Measurements from ENCODE around the gene SELENOI. TPM values are rescaled to one million over a fixed set of nuclear protein-coding genes. Genes with fewer than 3 reads are reported as not detected.
"Not testable (repeated sequence)": the region's sequence is repeated elsewhere in the genome, so short reads cannot be mapped to it uniquely, and the experiment has no call there.

Gene SELENOI
- total RNA-seq, 2 experiments from 2014 or later, result 38.4 to 41.3 TPM

DNA sequence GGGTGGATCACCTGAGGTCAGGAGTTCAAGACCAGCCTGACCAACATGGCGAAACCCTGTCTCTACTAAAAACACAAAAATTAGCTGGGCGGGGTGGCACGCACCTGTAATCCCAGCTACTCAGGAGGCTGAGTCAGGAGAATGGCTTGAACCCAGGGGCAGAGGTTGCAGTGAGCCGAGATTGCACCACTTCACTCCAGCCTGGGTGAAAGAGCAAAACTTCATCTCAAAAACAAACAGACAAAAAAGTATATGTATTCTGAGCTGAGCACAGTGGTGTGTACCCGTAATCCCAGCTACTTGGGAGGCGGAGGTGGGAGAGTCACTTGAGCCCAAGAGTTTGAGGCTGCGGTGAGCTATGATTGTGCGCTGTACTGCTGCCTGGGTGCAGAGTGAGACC lies 14.6 kb upstream of the SELENOI start:
- not testable (repeated sequence) for H3K27ac Mint-ChIP-seq; DNase-seq; H3K27me3 Mint-ChIP-seq; ATAC-seq; H3K4me3 Mint-ChIP-seq; H3K36me3 Mint-ChIP-seq; H3K9me3 Mint-ChIP-seq (ENCODE audit: low read depth)
- CTCF ChIA-PET, result interaction anchor here (0.9 to 2.1 kb wide), 10 partner anchors 9 to 340 kb away, joined by 3 to 14 read pairs (median 4); partner anchors contain the start of genes ADGRF3, GAREM2, HADHA and HADHB
- peaks cover 37% of the 10 kb centered on the region for H3K4me1 Mint-ChIP-seq

DNA sequence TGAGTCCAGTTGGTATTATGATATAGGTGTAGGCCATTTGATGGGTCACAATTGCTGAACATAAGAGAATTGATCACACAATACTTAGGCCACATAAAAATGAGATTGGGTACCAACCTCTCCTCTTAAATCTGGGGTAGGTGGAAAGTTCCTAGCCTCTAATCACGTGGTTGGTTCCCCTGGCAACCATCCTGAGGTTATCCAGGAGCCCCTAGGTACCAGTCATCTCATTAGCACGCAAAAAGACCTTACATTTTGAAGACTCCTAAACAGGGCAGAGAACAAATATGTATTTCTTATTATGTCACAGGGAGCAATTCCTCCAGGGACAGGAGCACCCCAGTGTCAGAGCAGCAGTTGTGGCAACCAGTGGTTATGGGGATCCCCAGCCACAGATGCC lies 12.7 kb upstream of the SELENOI start:
- Mint-ChIP-seq H3K36me3 (peaks cover 2% of the 10 kb centered on the region), H3K27ac (no peak overlapping the region), H3K4me3 (no peak overlapping the region), H3K27me3 (no peaks in the 10 kb centered on the region), H3K4me1 (peaks cover 33% of the 10 kb centered on the region), H3K9me3 (ENCODE audit: low read depth) (no peaks in the 10 kb centered on the region)
- no peak for DNase-seq
- CTCF ChIA-PET, result no interaction called here
- no peak for ATAC-seq

DNA sequence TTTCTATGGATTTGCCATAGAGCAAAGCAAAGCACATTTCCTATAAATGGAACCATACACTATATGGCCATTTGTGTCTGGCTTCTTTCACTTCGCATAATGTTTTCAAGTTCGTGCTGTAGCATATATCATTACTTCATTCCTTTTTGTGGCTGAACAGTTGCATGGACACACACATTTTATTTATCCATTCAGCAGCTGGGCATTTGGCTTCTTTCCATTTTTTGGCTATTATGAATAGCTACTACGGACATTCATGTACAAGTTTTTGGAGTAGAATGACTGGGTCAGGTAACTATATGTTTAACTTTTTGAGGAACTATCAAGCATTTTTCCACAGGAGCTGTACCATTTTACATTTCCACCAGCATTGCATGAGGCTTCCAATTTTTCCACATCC lies 10.7 kb upstream of the SELENOI start:
- CTCF ChIA-PET, result interaction anchor here (1.3 kb wide), 1 partner anchor 56 kb away, joined by 3 read pairs; no protein-coding TSS in a partner anchor
- no peak overlapping the region for H3K4me3 Mint-ChIP-seq
- no peak for DNase-seq
- no peaks in the 10 kb centered on the region for H3K27me3 Mint-ChIP-seq
- no peak overlapping the region for H3K27ac Mint-ChIP-seq
- ATAC-seq, result no peak
- H3K36me3 Mint-ChIP-seq, result peaks cover 2% of the 10 kb centered on the region
- H3K4me1 Mint-ChIP-seq, result peaks cover 20% of the 10 kb centered on the region
- no peaks in the 10 kb centered on the region for H3K9me3 Mint-ChIP-seq (ENCODE audit: low read depth)

DNA sequence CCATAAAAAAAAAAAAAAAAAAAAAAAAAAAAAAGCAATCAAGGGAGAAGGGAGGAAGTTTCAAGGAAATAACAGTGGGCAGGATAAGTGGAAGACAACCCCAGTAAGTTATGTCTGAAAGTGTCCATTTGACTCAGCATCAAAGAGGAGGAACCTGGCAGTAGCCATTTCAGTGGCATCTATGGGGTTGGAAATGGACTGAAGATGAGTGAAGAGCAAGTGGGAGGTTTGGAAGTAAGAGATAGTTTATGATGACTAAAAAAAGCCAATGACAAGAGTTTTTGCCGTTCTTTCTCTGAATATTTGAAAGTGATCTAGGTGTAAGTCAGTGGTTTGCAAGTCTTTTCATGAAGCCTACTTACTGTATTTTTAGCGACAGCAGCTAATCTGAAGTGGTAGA lies 9.2 kb upstream of the SELENOI start:
- Mint-ChIP-seq H3K36me3 (peaks cover 2% of the 10 kb centered on the region), H3K27ac (no peak overlapping the region), H3K9me3 (ENCODE audit: low read depth) (no peaks in the 10 kb centered on the region), H3K4me1 (peaks cover 23% of the 10 kb centered on the region), H3K27me3 (no peaks in the 10 kb centered on the region), H3K4me3 (no peak overlapping the region)
- ATAC-seq (peak; percentile 9), DNase-seq (no peak)
- CTCF ChIA-PET, result interaction anchor here (0.7 to 1.3 kb wide), 3 partner anchors 10 to 102 kb away, joined by 4 to 6 read pairs (median 5); partner anchors contain the start of genes ADGRF3 and SELENOI

DNA sequence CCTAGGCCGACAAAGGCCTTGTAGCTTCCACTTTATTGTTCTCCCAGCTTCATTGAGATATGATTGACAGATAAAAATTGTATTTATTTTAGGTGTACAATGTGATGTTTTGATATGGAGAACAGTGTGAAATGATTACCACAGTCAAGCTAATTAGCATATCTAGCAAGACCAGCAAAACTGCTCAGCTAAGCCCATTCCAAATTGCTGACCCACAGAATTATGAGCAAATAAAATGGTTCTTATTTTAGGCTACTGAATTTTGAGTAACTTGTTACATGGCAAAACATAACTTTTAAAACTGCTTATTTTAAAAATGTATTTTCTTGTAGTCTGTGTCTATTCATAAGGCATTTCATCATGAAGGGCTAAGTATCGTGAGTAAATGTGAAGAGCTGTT lies 8.6 kb upstream of the SELENOI start:
- Mint-ChIP-seq H3K27me3 (no peaks in the 10 kb centered on the region), H3K27ac (no peak overlapping the region), H3K4me3 (no peak overlapping the region), H3K4me1 (peaks cover 23% of the 10 kb centered on the region), H3K36me3 (peaks cover 2% of the 10 kb centered on the region), H3K9me3 (ENCODE audit: low read depth) (no peaks in the 10 kb centered on the region)
- no peak for DNase-seq
- no peak for ATAC-seq
- CTCF ChIA-PET, result interaction anchor here (0.9 to 1.3 kb wide), 2 partner anchors 9 to 43 kb away, joined by 5 to 6 read pairs; partner anchors contain the start of genes ADGRF3 and SELENOI

DNA sequence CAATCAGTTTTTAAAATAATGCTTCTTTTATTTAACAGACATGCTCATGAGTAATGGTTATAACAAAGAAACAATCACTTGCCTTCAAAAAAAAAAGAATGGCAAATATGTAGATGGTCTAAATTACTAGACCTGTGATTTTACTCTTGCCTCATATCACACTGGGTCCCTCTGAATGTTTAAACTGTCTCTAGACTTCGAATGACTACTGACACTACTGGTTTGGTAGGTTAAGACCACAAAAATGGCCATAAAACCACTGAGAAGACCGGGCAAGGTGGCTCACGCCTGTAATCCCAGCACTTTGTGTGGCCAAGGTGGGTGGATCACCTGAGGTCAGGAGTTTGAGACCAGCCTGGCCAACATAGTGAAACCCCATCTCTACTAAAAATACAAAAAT lies 5.1 kb upstream of the SELENOI start:
- H3K4me3 Mint-ChIP-seq, result no peak overlapping the region
- no peaks in the 10 kb centered on the region for H3K9me3 Mint-ChIP-seq (ENCODE audit: low read depth)
- ATAC-seq (no peak), DNase-seq (no peak)
- CTCF ChIA-PET, result interaction anchor here (1.5 kb wide), 1 partner anchor 9 kb away, joined by 4 read pairs; no protein-coding TSS in a partner anchor
- no peak overlapping the region for H3K27ac Mint-ChIP-seq
- no peaks in the 10 kb centered on the region for H3K27me3 Mint-ChIP-seq
- peaks cover 2% of the 10 kb centered on the region for H3K36me3 Mint-ChIP-seq
- H3K4me1 Mint-ChIP-seq, result peaks cover 36% of the 10 kb centered on the region

DNA sequence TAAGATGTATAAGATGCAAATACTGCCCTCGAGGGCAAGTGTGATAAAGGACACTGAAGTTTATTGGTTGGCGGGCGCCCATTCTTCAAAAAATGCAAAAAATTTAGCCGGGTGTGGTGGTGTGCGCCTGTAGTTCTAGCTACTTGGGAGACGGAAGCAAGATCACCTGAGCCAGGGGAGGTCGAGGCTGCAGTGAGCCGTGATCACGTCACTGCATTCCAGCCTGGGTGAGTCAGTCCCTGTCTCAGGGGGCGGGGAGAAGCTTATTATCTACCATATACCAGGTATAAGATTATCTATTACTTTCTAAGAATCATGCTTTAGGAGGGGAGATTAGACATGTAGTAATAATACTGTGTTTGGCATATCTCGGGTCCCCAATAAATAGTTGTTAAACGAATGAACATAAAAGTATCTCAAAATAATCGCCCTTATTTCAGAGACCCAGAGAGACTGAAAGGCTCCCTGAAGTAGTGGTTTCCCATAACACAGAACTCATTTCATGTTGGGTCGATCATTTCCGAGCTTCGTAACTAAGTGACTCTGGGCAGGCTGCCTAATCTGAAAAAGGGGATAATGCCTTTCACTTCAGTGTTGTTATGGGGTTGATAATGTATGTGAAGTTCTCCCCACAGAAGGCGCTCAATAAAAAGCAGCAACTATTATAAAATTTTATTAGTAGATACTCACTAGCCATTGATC lies 1.2 kb upstream of the SELENOI start:
- no peaks in the 10 kb centered on the region for H3K9me3 Mint-ChIP-seq (ENCODE audit: low read depth)
- CTCF ChIA-PET, result interaction anchor here (0.9 to 3.1 kb wide), 9 partner anchors 14 to 353 kb away, joined by 3 to 14 read pairs (median 3); partner anchors contain the start of gene OTOF
- ATAC-seq, result no peak
- no peak for DNase-seq
- H3K27ac Mint-ChIP-seq, result peak overlapping the region; percentile 96
- peak overlapping the region; percentile 91 for H3K4me3 Mint-ChIP-seq
- peaks cover 42% of the 10 kb centered on the region for H3K4me1 Mint-ChIP-seq
- no peaks in the 10 kb centered on the region for H3K27me3 Mint-ChIP-seq
- H3K36me3 Mint-ChIP-seq, result peaks cover 15% of the 10 kb centered on the region

DNA sequence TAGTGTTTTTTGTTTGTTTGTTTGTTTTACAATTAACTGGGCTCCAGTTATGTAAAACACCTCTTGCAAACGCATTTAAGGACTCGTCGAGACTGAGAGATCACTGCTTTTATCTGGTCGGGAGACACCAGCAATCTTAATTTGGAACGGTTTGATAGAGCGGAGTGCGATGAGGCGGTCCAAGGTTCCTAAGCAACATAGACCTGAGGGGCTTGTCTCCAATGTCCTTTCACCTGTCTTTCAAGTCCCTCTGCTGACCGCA lies 729 bp upstream of the SELENOI start:
- ATAC-seq (no peak), DNase-seq (no peak)
- peak overlapping the region; percentile 96 for H3K27ac Mint-ChIP-seq
- CTCF ChIA-PET, result interaction anchor here (0.7 to 3.1 kb wide), 11 partner anchors 8 to 354 kb away, joined by 3 to 14 read pairs (median 3); partner anchors contain the start of gene OTOF
- peaks cover 42% of the 10 kb centered on the region for H3K4me1 Mint-ChIP-seq
- H3K9me3 Mint-ChIP-seq (ENCODE audit: low read depth), result no peaks in the 10 kb centered on the region
- no peaks in the 10 kb centered on the region for H3K27me3 Mint-ChIP-seq
- peaks cover 15% of the 10 kb centered on the region for H3K36me3 Mint-ChIP-seq
- peak overlapping the region; percentile 91 for H3K4me3 Mint-ChIP-seq

DNA sequence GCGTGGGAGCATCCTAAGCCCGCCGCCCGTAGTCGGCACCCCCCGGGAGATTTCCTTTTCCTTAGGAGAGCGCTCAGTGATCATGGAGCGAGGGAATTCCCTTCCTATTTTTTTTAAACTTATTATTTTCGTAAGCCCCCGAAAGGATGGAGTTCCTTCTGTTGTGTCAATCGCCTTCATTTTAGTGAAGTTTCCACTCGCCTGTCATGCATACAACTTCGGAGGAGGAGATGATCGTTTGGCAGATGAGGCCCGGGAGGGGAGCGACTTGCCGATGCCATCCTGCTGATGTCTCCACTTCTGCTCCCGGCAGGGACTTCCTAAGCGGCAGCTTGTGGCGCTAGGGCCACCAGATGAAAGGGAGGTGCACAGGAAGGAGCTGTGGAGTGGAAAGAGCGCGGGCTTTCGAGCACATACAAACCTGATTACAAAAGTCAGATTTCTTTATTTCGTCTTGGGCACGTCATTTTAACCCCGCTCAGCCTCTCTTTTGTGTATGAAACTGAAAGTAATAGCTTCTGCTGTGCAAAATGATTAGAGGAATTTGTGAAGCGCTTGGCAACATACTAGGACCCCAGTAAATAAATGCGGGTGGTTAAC lies 611 bp downstream of the SELENOI start, which contains the start of gene ADGRF3:
ADGRF3 (minus strand) TSS at position 336 of the 600 bp plus-strand sequence. CDS start 555 bp downstream, outside the sequence.
- ATAC-seq, result peak; percentile 13
- Mint-ChIP-seq H3K27me3 (no peaks in the 10 kb centered on the region), H3K4me1 (peaks cover 43% of the 10 kb centered on the region), H3K9me3 (ENCODE audit: low read depth) (no peaks in the 10 kb centered on the region), H3K4me3 (peak within 1 kb of the TSS; percentile 91), H3K27ac (peak within 1 kb of the TSS; percentile 96), H3K36me3 (peaks cover 22% of the 10 kb centered on the region)
- CTCF ChIA-PET, result interaction anchor here (0.8 to 3.1 kb wide), 6 partner anchors 9 to 231 kb away, joined by 3 to 14 read pairs (median 4); no protein-coding TSS in a partner anchor
- DNase-seq, result peak; percentile 78

DNA sequence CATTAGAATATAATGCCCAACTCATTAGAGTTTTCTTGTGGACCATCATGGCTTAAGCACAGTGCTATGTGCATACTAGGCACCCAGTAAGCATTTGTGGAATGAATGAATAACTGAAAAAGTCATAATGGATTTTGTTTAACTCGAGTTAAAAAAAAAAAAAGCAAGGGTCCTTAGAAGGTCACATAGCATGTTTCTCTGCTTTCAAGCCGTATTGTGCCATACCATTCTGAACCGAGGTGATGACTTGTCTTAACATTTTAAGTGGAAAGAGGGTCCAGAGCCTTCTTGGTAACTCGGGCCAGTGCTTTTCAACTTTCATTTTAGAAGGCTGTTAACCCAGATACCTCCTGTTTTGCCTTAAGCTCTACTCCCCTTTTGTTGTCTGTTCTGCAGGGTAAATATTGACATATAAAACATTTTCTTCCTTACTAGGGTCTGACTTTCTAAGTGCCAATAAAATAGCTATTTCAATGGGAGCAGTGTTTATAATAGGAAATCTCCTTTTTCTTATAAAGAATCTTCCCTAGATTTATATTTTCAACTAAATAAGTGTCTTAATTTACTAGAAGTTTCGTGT lies 1.4 kb downstream of the SELENOI start:
- no peak for ATAC-seq
- H3K4me1 Mint-ChIP-seq, result peaks cover 50% of the 10 kb centered on the region

DNA sequence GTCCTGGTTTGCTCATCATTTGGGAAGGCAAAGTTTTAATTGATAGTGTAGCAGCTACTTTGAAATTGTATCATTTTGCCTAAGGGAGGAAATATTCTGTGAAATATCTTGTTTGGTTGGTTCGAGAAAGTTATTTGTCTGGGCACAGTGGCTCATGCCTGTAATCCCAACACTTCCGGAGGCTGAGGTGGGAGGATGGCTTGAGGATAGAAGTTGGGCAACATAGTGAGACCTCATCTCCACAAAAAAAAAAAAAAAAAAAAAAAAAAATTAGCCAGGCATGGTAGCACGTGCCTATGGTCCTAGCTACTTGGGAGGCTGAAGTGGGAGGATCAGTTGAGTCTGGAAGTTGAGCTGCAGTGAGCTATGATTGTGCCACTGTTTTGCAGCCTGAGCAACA lies 3.7 kb downstream of the SELENOI start:
- Mint-ChIP-seq H3K27ac (no peak overlapping the region), H3K9me3 (ENCODE audit: low read depth) (no peaks in the 10 kb centered on the region), H3K36me3 (peaks cover 35% of the 10 kb centered on the region), H3K4me1 (peaks cover 40% of the 10 kb centered on the region), H3K4me3 (no peak overlapping the region), H3K27me3 (no peaks in the 10 kb centered on the region)
- no peak for ATAC-seq
- CTCF ChIA-PET, result interaction anchor here (0.7 kb wide), 1 partner anchor 48 kb away, joined by 3 read pairs; no protein-coding TSS in a partner anchor
- no peak for DNase-seq

More for the DNA sequence above, 1.4 kb downstream of the SELENOI start:
- Mint-ChIP-seq H3K9me3 (ENCODE audit: low read depth) (no peaks in the 10 kb centered on the region), H3K36me3 (peaks cover 26% of the 10 kb centered on the region), H3K4me3 (peak overlapping the region; percentile 91), H3K27me3 (no peaks in the 10 kb centered on the region), H3K27ac (peak overlapping the region; percentile 96)
- CTCF ChIA-PET, result interaction anchor here (0.8 to 3.1 kb wide), 4 partner anchors 10 to 230 kb away, joined by 3 to 12 read pairs (median 4); no protein-coding TSS in a partner anchor
- DNase-seq, result no peak

DNA sequence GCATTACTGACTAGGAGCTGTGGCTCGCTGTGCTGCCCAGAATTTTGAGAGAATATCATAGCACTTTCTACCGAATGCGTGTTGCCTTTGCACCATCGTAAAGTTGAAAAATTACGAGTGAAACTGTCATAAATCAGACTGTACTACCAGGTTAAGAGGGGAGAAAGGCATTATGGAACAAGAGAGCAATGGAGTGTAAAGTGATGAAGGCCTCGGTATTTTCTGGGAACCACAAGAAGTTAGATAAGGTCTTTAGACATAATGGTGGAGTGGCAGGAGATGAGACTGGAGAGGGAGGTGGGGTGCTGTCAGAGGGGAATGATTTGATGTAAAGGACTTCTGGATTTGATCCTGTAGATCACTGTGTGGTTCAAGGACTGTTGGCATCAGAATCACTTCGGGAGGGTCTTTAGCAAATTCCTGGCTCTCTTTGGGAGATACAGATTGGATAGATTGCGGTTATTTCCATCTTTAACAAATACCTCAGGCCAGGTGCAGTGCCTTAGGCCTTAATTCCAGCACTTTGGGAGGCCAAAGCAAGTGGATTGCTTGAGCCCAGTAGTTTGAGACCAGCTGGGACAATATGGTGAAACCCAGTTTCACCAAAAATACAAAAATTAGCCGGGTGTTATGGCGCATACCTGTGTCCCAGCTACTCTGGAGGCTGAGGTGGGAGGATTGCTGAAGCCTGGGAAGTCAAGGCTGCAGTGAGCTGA lies 5.6 kb downstream of the SELENOI start:
- no peaks in the 10 kb centered on the region for H3K9me3 Mint-ChIP-seq (ENCODE audit: low read depth)
- no peaks in the 10 kb centered on the region for H3K27me3 Mint-ChIP-seq
- no peak overlapping the region for H3K27ac Mint-ChIP-seq
- H3K4me1 Mint-ChIP-seq, result peaks cover 45% of the 10 kb centered on the region
- CTCF ChIA-PET, result no interaction called here
- no peak for ATAC-seq
- H3K36me3 Mint-ChIP-seq, result peaks cover 37% of the 10 kb centered on the region
- H3K4me3 Mint-ChIP-seq, result no peak overlapping the region
- no peak for DNase-seq

DNA sequence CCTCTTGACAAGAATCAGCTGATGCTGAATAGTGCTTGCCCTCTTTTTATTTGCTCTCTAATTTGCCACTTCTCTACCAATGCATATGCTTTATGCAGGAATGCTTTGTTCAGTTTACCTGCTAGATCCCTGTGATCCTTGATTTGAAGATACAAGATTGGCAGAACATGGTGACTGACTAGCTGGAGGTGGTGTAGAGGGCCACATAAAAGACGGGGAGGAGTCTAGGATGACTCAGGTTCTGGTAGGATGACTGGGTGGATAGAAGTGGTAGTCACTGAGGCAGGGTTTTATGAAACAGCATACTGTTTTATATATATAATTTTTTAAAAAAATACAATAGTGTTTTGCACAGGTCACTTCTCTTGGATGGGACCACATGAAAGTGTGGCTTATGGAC lies 6.9 kb downstream of the SELENOI start:
- H3K4me3 Mint-ChIP-seq, result no peak overlapping the region
- no peak for DNase-seq
- ATAC-seq, result peak; percentile 54
- peaks cover 46% of the 10 kb centered on the region for H3K4me1 Mint-ChIP-seq
- H3K27ac Mint-ChIP-seq, result no peak overlapping the region
- no peaks in the 10 kb centered on the region for H3K27me3 Mint-ChIP-seq
- CTCF ChIA-PET, result interaction anchor here (0.9 kb wide), 1 partner anchor 265 kb away, joined by 3 read pairs; no protein-coding TSS in a partner anchor
- H3K9me3 Mint-ChIP-seq (ENCODE audit: low read depth), result no peaks in the 10 kb centered on the region
- H3K36me3 Mint-ChIP-seq, result peaks cover 33% of the 10 kb centered on the region

All from activated CD8-positive, alpha-beta memory T cell treated with anti-CD3 and anti-CD28 coated beads, Interleukin-2, amount 10 ng/mL, durations not matched to agents 7 days and 5 days (primary cell).